Small intestine (tissue), 7 donors: Measurements from ENCODE around the gene ANKRD18B. TPM values are rescaled to one million over a fixed set of nuclear protein-coding genes. Genes with fewer than 3 reads are reported as not detected.
A peak's percentile ranks its signal among the peaks of the same experiment; 100 is the strongest.
"Not testable (repeated sequence)": the region's sequence is repeated elsewhere in the genome, so short reads cannot be mapped to it uniquely, and the experiment has no call there.

Source experiments
- DNase-seq, 2 donors: peaks; one replicate each; pipeline versions ENCODE4 v3.0.0 to v3.0.0-alpha.2; 2013
- FAIRE-seq: peaks from 2 replicates; lab custom pipeline; 2012; peaks lifted over from hg19 to GRCh38; lab: Jason Lieb, UNC
- H3K27ac ChIP-seq, 3 donors: one replicate each; pipeline ENCODE4 v1.5.1; 2013; ENCODE audit warnings: low read length in 2 of 3, mild to moderate bottlenecking in 2 of 3, control low read depth in 1 of 3, inconsistent platforms in 1 of 3, low read depth in 1 of 3, moderate library complexity in 1 of 3
- H3K27me3 ChIP-seq, 3 donors: one replicate each; pipeline ENCODE4 v1.6.1; 2013; ENCODE audit warnings: low read length in 3 of 3, inconsistent platforms in 1 of 3; ENCODE audit not compliant: control insufficient read depth in 3 of 3, insufficient read depth in 3 of 3
- H3K36me3 ChIP-seq, 3 donors: one replicate each; pipeline ENCODE4 v1.6.1; 2013; ENCODE audit warnings: low read length in 3 of 3, inconsistent platforms in 1 of 3, low read depth in 1 of 3, mild to moderate bottlenecking in 1 of 3, moderate library complexity in 1 of 3; ENCODE audit not compliant: control insufficient read depth in 3 of 3, insufficient read depth in 2 of 3
- H3K4me1 ChIP-seq, 3 donors: one replicate each; pipeline ENCODE4 v1.6.1; 2013; ENCODE audit warnings: low read length in 2 of 3, inconsistent platforms in 1 of 3, low read depth in 1 of 3, mild to moderate bottlenecking in 1 of 3, moderate library complexity in 1 of 3; ENCODE audit not compliant: control insufficient read depth in 3 of 3, insufficient read depth in 2 of 3
- H3K4me3 ChIP-seq, 3 donors: one replicate each; pipeline ENCODE4 v1.5.1; 2013; ENCODE audit warnings: low read length in 3 of 3, control low read depth in 1 of 3, inconsistent platforms in 1 of 3, low read depth in 1 of 3, mild to moderate bottlenecking in 1 of 3, moderate library complexity in 1 of 3
- H3K9me3 ChIP-seq, 2 donors: one replicate each; pipeline ENCODE4 v1.6.1; 2013; ENCODE audit warnings: low read depth in 1 of 2, low read length in 1 of 2; ENCODE audit not compliant: control insufficient read depth in 2 of 2, insufficient read depth in 1 of 2
- WGBS, 3 donors: extraction: QIAGEN DNeasy Blood & Tissue Kit; methylation state at CpG; one replicate each; pipeline ENCODE4 v1.1.7; 2013; 5-methylcytosine and 5-hydroxymethylcytosine counted together
- polyA plus RNA-seq, 4 donors: library from polyadenylated mRNA; stranded (reverse) in 3 of 4; unstranded in 1 of 4; fragments of 200-250 nt in 3 of 4; fragments of 120-200 nt in 1 of 4; gene quantifications; one replicate each; pipeline versions ENCODE4 v1.2.1 to v1.2.3, GENCODE V29; 2013
- donor health status: healthy with polysubstance abuse.
- donor health status: control.
- donor health status: control.
- donor health status: Bipolar disorder and iron deficiency.
- donor health status: healthy.

ANKRD18B gene
- polyA plus RNA-seq, 4 donors: 0.13 to 0.48 TPM; not detected in 2

GRCh38 chr9:33548816-33549215, 24.8 kb downstream of the ANKRD18B start:
- not testable (repeated sequence) for H3K36me3 ChIP-seq, FAIRE-seq, DNase-seq, H3K27me3 ChIP-seq, H3K4me1 ChIP-seq, H3K27ac ChIP-seq, H3K4me3 ChIP-seq, H3K9me3 ChIP-seq
- 64 to 77% (median 69%) methylated on average over 4 of the region's 4 CpGs for WGBS, 3 donors

- not testable (repeated sequence) for FAIRE-seq, H3K27me3 ChIP-seq, H3K4me1 ChIP-seq, H3K36me3 ChIP-seq, H3K4me3 ChIP-seq, DNase-seq, H3K27ac ChIP-seq, H3K9me3 ChIP-seq
- 90 to 92% (median 92%) methylated on average over 3 of the region's 3 CpGs for WGBS, 3 donors
Observed at GRCh38 chr9:33549418-33549817, 25.4 kb downstream of the ANKRD18B start.

- H3K36me3 ChIP-seq, H3K9me3 ChIP-seq, H3K4me1 ChIP-seq, FAIRE-seq, DNase-seq, H3K27ac ChIP-seq, H3K27me3 ChIP-seq, H3K4me3 ChIP-seq: not testable (repeated sequence)
Observed at GRCh38 chr9:33551183-33551582, 27.1 kb downstream of the ANKRD18B start.

GRCh38 chr9:33552315-33552725, 28.3 kb downstream of the ANKRD18B start:
- WGBS, 3 donors: 28 to 34% (median 30%) methylated on average over 4 of the region's 4 CpGs

GRCh38 chr9:33560217-33560616, 36.2 kb downstream of the ANKRD18B start:
- FAIRE-seq, DNase-seq: not testable (repeated sequence)
- 45 to 60% (median 56%) methylated on average over 1 of the region's 1 CpG for WGBS, 3 donors

More at GRCh38 chr9:33552315-33552725, 28.3 kb downstream of the ANKRD18B start:
- not testable (repeated sequence) for H3K27ac ChIP-seq, H3K4me1 ChIP-seq, H3K9me3 ChIP-seq, H3K36me3 ChIP-seq, DNase-seq, H3K4me3 ChIP-seq, FAIRE-seq, H3K27me3 ChIP-seq

GRCh38 chr9:33562196-33562595, 38.1 kb downstream of the ANKRD18B start:
- not testable (repeated sequence) for H3K27me3 ChIP-seq, H3K9me3 ChIP-seq, DNase-seq, H3K27ac ChIP-seq, FAIRE-seq, H3K4me1 ChIP-seq, H3K4me3 ChIP-seq, H3K36me3 ChIP-seq
- WGBS, 3 donors: 22 to 55% (median 53%) methylated on average over 1 of the region's 1 CpG

More at GRCh38 chr9:33560217-33560616, 36.2 kb downstream of the ANKRD18B start:
- not testable (repeated sequence) for H3K36me3 ChIP-seq, H3K4me1 ChIP-seq, H3K4me3 ChIP-seq, H3K27me3 ChIP-seq, H3K27ac ChIP-seq, H3K9me3 ChIP-seq

GRCh38 chr9:33567776-33568175, 43.7 kb downstream of the ANKRD18B start:
- not testable (repeated sequence) for H3K27ac ChIP-seq, H3K9me3 ChIP-seq, H3K27me3 ChIP-seq, H3K36me3 ChIP-seq, DNase-seq, FAIRE-seq, H3K4me1 ChIP-seq, H3K4me3 ChIP-seq

GRCh38 chr9:33577786-33578185, 53.7 kb downstream of the ANKRD18B start:
- DNase-seq: peak; percentile 69
- not testable (repeated sequence) for H3K27me3 ChIP-seq, FAIRE-seq, H3K4me1 ChIP-seq, H3K4me3 ChIP-seq, H3K36me3 ChIP-seq, H3K9me3 ChIP-seq
- H3K27ac ChIP-seq: peak overlapping the region in 1 of 3 donors; percentile 33
- 1 to 62% (median 36%) methylated on average over 3 of the region's 3 CpGs for WGBS, 3 donors

GRCh38 chr9:33579996-33580395, 55.9 kb downstream of the ANKRD18B start:
- 67 to 100% (median 91%) methylated on average over 1 of the region's 1 CpG for WGBS, 3 donors
- DNase-seq, H3K27me3 ChIP-seq, H3K4me1 ChIP-seq, H3K27ac ChIP-seq, H3K9me3 ChIP-seq, FAIRE-seq, H3K36me3 ChIP-seq, H3K4me3 ChIP-seq: not testable (repeated sequence)
